Calu3 (cell line): Measurements from ENCODE around the gene SMCO4. TPM values are rescaled to one million over a fixed set of nuclear protein-coding genes. Genes with fewer than 3 reads are reported as not detected.
"Not testable (repeated sequence)": the region's sequence is repeated elsewhere in the genome, so short reads cannot be mapped to it uniquely, and the experiment has no call there.

Source experiments
- BruUV-seq: library from RNA; stranded (reverse); fragments of 400-500 nt; replicated peaks from 2 replicates; lab custom pipeline; 2021; lab: Mats Ljungman, UMichigan
- CTCF ChIA-PET: fragments of 300-600 bp; sonication (Branson Sonifier 250); formaldehyde crosslinking; loops from one replicate; lab custom pipeline; 2022; ENCODE audit warnings: antibody characterized with exemption; lab: Charles Lee
- DNase-seq: peaks from one replicate; pipeline ENCODE4 v3.0.0; 2022
- H3K27ac Mint-ChIP-seq: one replicate; pipeline ENCODE4 v1.8.0; 2022; ENCODE audit warnings: mixed read lengths; ENCODE audit not compliant: unreplicated experiment
- H3K27me3 Mint-ChIP-seq: one replicate; pipeline ENCODE4 v1.8.0; 2022; ENCODE audit warnings: mixed read lengths; ENCODE audit not compliant: unreplicated experiment
- H3K36me3 Mint-ChIP-seq: one replicate; pipeline ENCODE4 v1.8.0; 2022; ENCODE audit warnings: mild to moderate bottlenecking, moderate library complexity, mixed read lengths; ENCODE audit not compliant: insufficient read depth, unreplicated experiment
- H3K4me1 Mint-ChIP-seq: one replicate; pipeline ENCODE4 v1.8.0; 2022; ENCODE audit warnings: mild to moderate bottlenecking, low read depth, mixed read lengths; ENCODE audit not compliant: unreplicated experiment
- H3K4me3 Mint-ChIP-seq: one replicate; pipeline ENCODE4 v1.8.0; 2022; ENCODE audit warnings: mild to moderate bottlenecking, low read depth, moderate library complexity, mixed read lengths; ENCODE audit not compliant: unreplicated experiment
- H3K9me3 Mint-ChIP-seq: one replicate; pipeline ENCODE4 v1.8.0; 2022; ENCODE audit warnings: low read depth, mixed read lengths; ENCODE audit not compliant: unreplicated experiment
- CTCF ChIP-seq: fragments of 200-600 bp; IDR thresholded peaks from one replicate; pipeline ENCODE4 v1.8.0; 2022; ENCODE audit warnings: antibody characterized with exemption; ENCODE audit not compliant: unreplicated experiment
- intact Hi-C: fragments of 100-400 bp; cut with micrococcal nuclease; formaldehyde crosslinking; loops from one replicate; pipeline ENCODE4 v1.10.0; 2022; ENCODE audit not compliant: unreplicated experiment
- total RNA-seq: library from RNA; stranded (reverse); gene quantifications from 2 replicates; pipeline ENCODE4 v1.2.3, GENCODE V29; 2022

The SMCO4 gene
- total RNA-seq, 1 experiment from 2014 or later = 16.4 TPM

- H3K9me3 Mint-ChIP-seq = no peaks in the 10 kb centered on the region
- no peak for TF ChIP-seq CTCF
- intact Hi-C loops = no loop called here
- no TSS peak for BruUV-seq
- no peak for DNase-seq
- H3K27ac Mint-ChIP-seq = no peak overlapping the region
- H3K27me3 Mint-ChIP-seq = no peaks in the 10 kb centered on the region
- CTCF ChIA-PET = no interaction called here
- H3K36me3 Mint-ChIP-seq = peaks cover 9% of the 10 kb centered on the region
- H3K4me1 Mint-ChIP-seq = peaks cover 31% of the 10 kb centered on the region
- H3K4me3 Mint-ChIP-seq = peak overlapping the region; percentile 6
These were observed 6.1 kb downstream of the SMCO4 start for GRCh38 chr11:93537049-93537448.

GRCh38 chr11:93536101-93536861 is 6.9 kb downstream of the SMCO4 start:
- BruUV-seq = no TSS peak

GRCh38 chr11:93535578-93535977 is 7.6 kb downstream of the SMCO4 start:
- not testable (repeated sequence) for BruUV-seq

More at GRCh38 chr11:93536101-93536861, 6.9 kb downstream of the SMCO4 start:
- no peak for TF ChIP-seq CTCF
- no peak overlapping the region for H3K4me3 Mint-ChIP-seq
- peaks cover 5% of the 10 kb centered on the region for H3K36me3 Mint-ChIP-seq
- no peaks in the 10 kb centered on the region for H3K27me3 Mint-ChIP-seq
- no peaks in the 10 kb centered on the region for H3K9me3 Mint-ChIP-seq
- H3K27ac Mint-ChIP-seq = no peak overlapping the region
- DNase-seq = no peak
- intact Hi-C loops = no loop called here
- CTCF ChIA-PET = no interaction called here
- H3K4me1 Mint-ChIP-seq = peaks cover 24% of the 10 kb centered on the region

GRCh38 chr11:93532806-93533205 is 10.4 kb downstream of the SMCO4 start:
- Mint-ChIP-seq H3K27ac (no peak overlapping the region), H3K27me3 (no peaks in the 10 kb centered on the region), H3K4me3 (no peak overlapping the region), H3K4me1 (peaks cover 22% of the 10 kb centered on the region), H3K36me3 (peaks cover 5% of the 10 kb centered on the region), H3K9me3 (no peaks in the 10 kb centered on the region)
- intact Hi-C loops = no loop called here
- no peak for TF ChIP-seq CTCF
- CTCF ChIA-PET = interaction anchor here (0.5 kb wide), 1 partner anchor 202 kb away, joined by 3 read pairs; no protein-coding TSS in a partner anchor
- no TSS peak for BruUV-seq
- DNase-seq = no peak

More at GRCh38 chr11:93535578-93535977, 7.6 kb downstream of the SMCO4 start:
- DNase-seq, intact Hi-C loops, H3K4me3 Mint-ChIP-seq, CTCF ChIA-PET, H3K36me3 Mint-ChIP-seq, H3K27ac Mint-ChIP-seq, H3K27me3 Mint-ChIP-seq, H3K9me3 Mint-ChIP-seq: not testable (repeated sequence)
- H3K4me1 Mint-ChIP-seq = peaks cover 24% of the 10 kb centered on the region
